Small intestine (tissue), 16 donors: Measurements from ENCODE around the gene PLEKHB2. TPM values are rescaled to one million over a fixed set of nuclear protein-coding genes. Genes with fewer than 3 reads are reported as not detected.

Source experiments
- DNase-seq, 2 donors: peaks; one replicate each; pipeline versions ENCODE4 v3.0.0 to v3.0.0-alpha.2; 2013
- FAIRE-seq: peaks from 2 replicates; lab custom pipeline; 2012; peaks lifted over from hg19 to GRCh38; lab: Jason Lieb, UNC
- H3K27ac ChIP-seq, 3 donors: one replicate each; pipeline ENCODE4 v1.5.1; 2013; ENCODE audit warnings: low read length in 2 of 3, mild to moderate bottlenecking in 2 of 3, control low read depth in 1 of 3, inconsistent platforms in 1 of 3, low read depth in 1 of 3, moderate library complexity in 1 of 3
- H3K27me3 ChIP-seq, 3 donors: one replicate each; pipeline ENCODE4 v1.6.1; 2013; ENCODE audit warnings: low read length in 3 of 3, inconsistent platforms in 1 of 3; ENCODE audit not compliant: control insufficient read depth in 3 of 3, insufficient read depth in 3 of 3
- H3K36me3 ChIP-seq, 3 donors: one replicate each; pipeline ENCODE4 v1.6.1; 2013; ENCODE audit warnings: low read length in 3 of 3, inconsistent platforms in 1 of 3, low read depth in 1 of 3, mild to moderate bottlenecking in 1 of 3, moderate library complexity in 1 of 3; ENCODE audit not compliant: control insufficient read depth in 3 of 3, insufficient read depth in 2 of 3
- H3K4me1 ChIP-seq, 3 donors: one replicate each; pipeline ENCODE4 v1.6.1; 2013; ENCODE audit warnings: low read length in 2 of 3, inconsistent platforms in 1 of 3, low read depth in 1 of 3, mild to moderate bottlenecking in 1 of 3, moderate library complexity in 1 of 3; ENCODE audit not compliant: control insufficient read depth in 3 of 3, insufficient read depth in 2 of 3
- H3K4me3 ChIP-seq, 3 donors: one replicate each; pipeline ENCODE4 v1.5.1; 2013; ENCODE audit warnings: low read length in 3 of 3, control low read depth in 1 of 3, inconsistent platforms in 1 of 3, low read depth in 1 of 3, mild to moderate bottlenecking in 1 of 3, moderate library complexity in 1 of 3
- H3K9me3 ChIP-seq, 2 donors: one replicate each; pipeline ENCODE4 v1.6.1; 2013; ENCODE audit warnings: low read depth in 1 of 2, low read length in 1 of 2; ENCODE audit not compliant: control insufficient read depth in 2 of 2, insufficient read depth in 1 of 2
- WGBS, 3 donors: extraction: QIAGEN DNeasy Blood & Tissue Kit; methylation state at CpG; one replicate each; pipeline ENCODE4 v1.1.7; 2013; 5-methylcytosine and 5-hydroxymethylcytosine counted together
- long read RNA-seq, 10 donors: transcript quantifications; one replicate each; lab custom pipeline, GENCODE V29; 2026
- polyA plus RNA-seq, 4 donors: library from polyadenylated mRNA; stranded (reverse) in 3 of 4; unstranded in 1 of 4; fragments of 200-250 nt in 3 of 4; fragments of 120-200 nt in 1 of 4; gene quantifications; one replicate each; pipeline versions ENCODE4 v1.2.1 to v1.2.3, GENCODE V29; 2013
- donor health status: healthy with polysubstance abuse.
- donor health status: control.
- donor health status: control.
- donor health status: Bipolar disorder and iron deficiency.
- donor health status: healthy.

The PLEKHB2 gene
- 100 to 1,000 TPM in 1 of 4 donors, 10 to 100 TPM in 3; 40.3 to 134 (median 66.4) TPM for polyA plus RNA-seq
- long read RNA-seq, donor 1: 0 reads
- long read RNA-seq, donor 2, full-length matches to known transcripts: 7 of 18 reads
- long read RNA-seq, donor 2, partial matches to known transcripts: 0 of 18 reads
- long read RNA-seq, donor 2, other reads (novel, unspliced or antisense): 11 of 18 reads
- long read RNA-seq, donor 3, full-length matches to known transcripts: 4 of 12 reads
- long read RNA-seq, donor 3, partial matches to known transcripts: 0 of 12 reads
- long read RNA-seq, donor 3, other reads (novel, unspliced or antisense): 8 of 12 reads
- long read RNA-seq, donor 4: 0 reads
- long read RNA-seq, donor 5, full-length matches to known transcripts: 4 of 9 reads
- long read RNA-seq, donor 5, partial matches to known transcripts: 0 of 9 reads
- long read RNA-seq, donor 5, other reads (novel, unspliced or antisense): 5 of 9 reads
- long read RNA-seq, donor 6, full-length matches to known transcripts: 8 of 24 reads
- long read RNA-seq, donor 6, partial matches to known transcripts: 0 of 24 reads
- long read RNA-seq, donor 6, other reads (novel, unspliced or antisense): 16 of 24 reads
- long read RNA-seq, donor 7: 0 reads
- long read RNA-seq, donor 8: 0 reads
- long read RNA-seq, donor 9, full-length matches to known transcripts: 2 of 7 reads
- long read RNA-seq, donor 9, partial matches to known transcripts: 0 of 7 reads
- long read RNA-seq, donor 9, other reads (novel, unspliced or antisense): 5 of 7 reads
- long read RNA-seq, donor 10, full-length matches to known transcripts: 5 of 33 reads
- long read RNA-seq, donor 10, partial matches to known transcripts: 0 of 33 reads
- long read RNA-seq, donor 10, other reads (novel, unspliced or antisense): 28 of 33 reads

GRCh38 chr2:131105156-131105949, at the start of gene PLEKHB2:
Gene PLEKHB2, plus strand, starts transcription at chr2:131105336. Its CDS starts 15,606 bp downstream, at chr2:131120942.
- Histone ChIP-seq H3K27me3 (no peaks in the 10 kb centered on the region), H3K9me3 (no peaks in the 10 kb centered on the region), H3K36me3 (peaks cover 0 to 6% (median 0%) of the 10 kb centered on the region in 3 donors), H3K4me1 (peaks cover 0 to 22% (median 0%) of the 10 kb centered on the region in 3 donors), H3K27ac (peak within 1 kb of the TSS; percentile 97 to 100 (median 98)), H3K4me3 (peak within 1 kb of the TSS; percentile 92 to 99 (median 97))
- FAIRE-seq (no peak), DNase-seq (peak; percentile 87 to 96)
- WGBS, 3 donors: 1% methylated on average over 61 to 66 of the region's 66 CpGs

- FAIRE-seq: no peak
- Histone ChIP-seq H3K4me1 (no peaks in the 10 kb centered on the region), H3K27me3 (no peaks in the 10 kb centered on the region), H3K36me3 (peaks cover 18 to 72% (median 31%) of the 10 kb centered on the region in 3 donors), H3K9me3 (no peaks in the 10 kb centered on the region), H3K27ac (no peak overlapping the region), H3K4me3 (no peak overlapping the region)
- DNase-seq: no peak
- 76 to 92% (median 85%) methylated on average over 5 of the region's 5 CpGs for WGBS, 3 donors
Observed at GRCh38 chr2:131056204-131056931, 48.8 kb upstream of the PLEKHB2 start.

DNA sequence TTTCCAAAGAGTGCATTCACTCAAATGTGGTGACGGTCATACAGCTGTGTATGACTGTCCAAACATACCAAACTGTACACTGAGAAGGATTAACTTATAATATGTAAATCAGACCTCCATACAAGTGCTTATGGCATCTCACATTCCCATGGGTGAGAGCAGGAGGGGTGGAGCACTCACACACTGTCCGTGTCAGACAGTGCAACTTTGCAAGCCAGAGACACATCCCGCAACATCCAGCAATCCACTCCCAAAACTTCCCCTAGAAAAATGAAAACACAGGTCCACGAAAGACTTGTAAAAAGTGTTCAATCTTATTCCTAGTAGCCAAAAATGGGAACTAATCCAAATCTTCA, 48.2 kb upstream of the PLEKHB2 start:
- DNase-seq (no peak), FAIRE-seq (no peak)
- Histone ChIP-seq H3K27me3 (no peaks in the 10 kb centered on the region), H3K36me3 (peaks cover 14 to 71% (median 28%) of the 10 kb centered on the region in 3 donors), H3K9me3 (no peaks in the 10 kb centered on the region), H3K4me1 (no peaks in the 10 kb centered on the region), H3K4me3 (no peak overlapping the region), H3K27ac (no peak overlapping the region)
- WGBS, 3 donors: 79 to 88% (median 84%) methylated on average over 4 of the region's 4 CpGs

DNA sequence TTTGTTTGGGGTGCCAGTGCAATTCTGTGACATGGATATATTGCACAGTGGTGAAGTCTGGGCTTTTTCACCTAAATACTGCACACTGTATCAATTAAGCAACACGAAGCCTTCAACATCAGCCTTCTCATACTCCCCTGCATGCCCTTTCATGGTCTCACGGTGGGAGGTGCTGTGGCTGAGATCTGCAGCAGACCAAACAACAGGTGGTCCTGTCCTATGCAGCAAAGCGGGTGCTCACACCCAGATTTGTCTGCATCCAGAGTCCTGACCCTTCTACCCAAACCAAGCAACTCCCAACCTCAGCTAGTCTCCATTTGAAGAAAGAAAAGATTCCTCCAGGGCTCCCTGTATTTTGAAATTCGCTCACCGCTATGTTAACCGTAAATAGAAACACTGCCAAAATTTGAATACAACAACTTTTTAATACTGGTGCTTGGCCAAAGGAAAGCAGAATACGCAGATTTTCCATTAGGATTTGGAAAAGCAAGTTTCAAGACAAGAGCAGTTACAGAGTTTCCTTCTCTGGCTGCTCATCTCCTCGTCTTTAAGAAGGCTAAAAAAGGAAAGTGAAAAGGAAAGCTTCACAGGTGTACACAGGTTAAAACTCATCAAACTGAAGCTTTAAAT, 46.8 kb upstream of the PLEKHB2 start:
- FAIRE-seq (no peak), DNase-seq (no peak)
- Histone ChIP-seq H3K27ac (no peak overlapping the region), H3K9me3 (no peaks in the 10 kb centered on the region), H3K4me1 (no peaks in the 10 kb centered on the region), H3K27me3 (no peaks in the 10 kb centered on the region), H3K36me3 (peaks cover 6 to 68% (median 19%) of the 10 kb centered on the region in 3 donors), H3K4me3 (no peak overlapping the region)
- 80 to 89% (median 86%) methylated on average over 8 of the region's 8 CpGs for WGBS, 3 donors

DNA sequence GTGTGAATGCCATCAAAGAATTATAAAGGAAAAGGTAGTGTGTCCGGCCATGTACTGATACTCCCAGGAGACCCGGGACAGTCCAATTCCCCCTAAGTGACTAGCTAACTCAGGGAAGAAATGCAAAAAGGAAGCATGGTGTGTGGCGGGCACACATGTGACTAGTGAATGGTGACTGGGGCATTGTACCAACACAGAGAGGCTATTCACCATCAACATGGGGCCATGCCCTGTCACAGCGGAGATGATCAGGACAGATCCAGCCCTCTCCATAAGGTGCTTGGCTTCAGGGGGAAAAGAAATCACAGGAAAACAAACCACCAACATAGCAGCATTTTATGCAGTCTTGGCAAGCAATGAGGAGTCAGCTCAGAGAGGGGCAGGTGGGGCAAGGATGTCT, 46.2 kb upstream of the PLEKHB2 start:
- Histone ChIP-seq H3K27ac (no peak overlapping the region), H3K4me1 (no peaks in the 10 kb centered on the region), H3K4me3 (no peak overlapping the region), H3K27me3 (no peaks in the 10 kb centered on the region), H3K9me3 (no peaks in the 10 kb centered on the region), H3K36me3 (peaks cover 3 to 65% (median 18%) of the 10 kb centered on the region in 3 donors)
- no peak for FAIRE-seq
- DNase-seq: no peak
- 93 to 95% (median 94%) methylated on average over 4 of the region's 4 CpGs for WGBS, 3 donors

DNA sequence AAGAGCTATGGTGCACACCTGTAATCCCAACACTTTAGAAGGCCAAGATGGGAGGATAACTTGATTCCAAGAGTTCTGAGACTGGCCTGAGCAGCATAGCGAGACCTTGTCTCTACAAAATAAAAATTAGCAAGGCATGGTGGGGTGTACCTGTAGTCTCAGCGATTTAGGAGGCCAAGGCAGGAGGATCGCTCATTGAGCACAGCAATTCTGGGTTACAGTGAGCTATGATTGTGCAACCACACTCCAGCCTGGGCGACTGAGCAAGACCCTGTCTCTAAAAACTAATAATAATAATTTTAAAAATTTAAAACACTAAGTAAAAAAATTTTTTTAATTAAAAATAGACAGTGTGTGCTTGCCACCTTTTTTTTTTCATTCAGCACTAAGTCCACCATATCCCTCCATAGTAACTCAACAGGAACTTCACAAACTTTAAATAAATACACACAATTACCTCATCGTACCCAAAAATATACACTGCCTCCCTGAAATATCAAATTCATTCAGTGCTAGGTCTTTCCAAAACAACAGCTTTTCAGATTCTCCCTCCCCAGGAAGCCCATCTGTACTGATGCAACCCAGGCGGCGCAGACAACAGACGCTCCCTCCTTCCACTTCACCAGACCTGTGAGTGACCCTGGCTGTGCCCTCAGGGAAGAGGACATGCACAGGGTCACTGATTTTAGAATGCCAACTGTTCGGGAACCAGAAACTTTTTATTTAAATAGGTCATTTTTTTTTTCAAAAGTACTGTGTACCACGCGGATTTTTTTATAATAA, 41.4 kb upstream of the PLEKHB2 start:
- no peaks in the 10 kb centered on the region for H3K4me1 ChIP-seq
- DNase-seq: no peak
- H3K36me3 ChIP-seq: peaks cover 3 to 42% (median 18%) of the 10 kb centered on the region in 3 donors
- 90 to 95% (median 94%) methylated on average over 11 of the region's 11 CpGs for WGBS, 3 donors
- no peaks in the 10 kb centered on the region for H3K27me3 ChIP-seq
- H3K4me3 ChIP-seq: no peak overlapping the region
- H3K27ac ChIP-seq: no peak overlapping the region
- no peaks in the 10 kb centered on the region for H3K9me3 ChIP-seq
- FAIRE-seq: no peak
